ENCODE results near the gene MYZAP. TPM values are rescaled to one million over a fixed set of nuclear protein-coding genes. Genes with fewer than 3 reads are reported as not detected.

MYZAP gene
- total and polyA plus RNA-seq, 4 donors = 0.50 to 1.8 (median 0.99) TPM

GRCh38 chr15:57706405-57707209 is 114.9 kb downstream of the MYZAP start, which contains the start of gene POLR2M (continued):
- peak; percentile 72 for TF ChIP-seq REST (IDR thresholded peaks at IDR 0.05)

GRCh38 chr15:57708047-57708446 is 116.3 kb downstream of the MYZAP start:
- TF ChIP-seq YY1 (IDR thresholded peaks at IDR 0.05) (no peak), SP1 (IDR thresholded peaks at IDR 0.05) (no peak), FOXA2 (IDR thresholded peaks at IDR 0.05) (no peak), ZBTB33 (IDR thresholded peaks at IDR 0.05) (no peak), TAF1 (conservative IDR thresholded peaks at IDR 0.05) (no peak), CTCF (IDR thresholded peaks at IDR 0.05; ENCODE audit: low read depth, low read length, missing input control) (no peak), EGR1 (IDR thresholded peaks at IDR 0.05; ENCODE audit: low read depth in 2 of 2) (no peak), GABPA (IDR thresholded peaks at IDR 0.05 in 1 of 2, conservative IDR thresholded peaks at IDR 0.05 in 1 of 2) (no peak), FOXA1 (IDR thresholded peaks at IDR 0.05) (no peak), JUND (IDR thresholded peaks at IDR 0.05) (no peak), REST (IDR thresholded peaks at IDR 0.05) (no peak), NR2F2 (IDR thresholded peaks at IDR 0.05) (no peak), MAX (IDR thresholded peaks at IDR 0.05) (no peak), RAD21 (IDR thresholded peaks at IDR 0.05) (no peak), HNF4G (IDR thresholded peaks at IDR 0.05) (no peak), RXRA (IDR thresholded peaks at IDR 0.05) (no peak)
- TF ChIP-seq, protein P1, sequence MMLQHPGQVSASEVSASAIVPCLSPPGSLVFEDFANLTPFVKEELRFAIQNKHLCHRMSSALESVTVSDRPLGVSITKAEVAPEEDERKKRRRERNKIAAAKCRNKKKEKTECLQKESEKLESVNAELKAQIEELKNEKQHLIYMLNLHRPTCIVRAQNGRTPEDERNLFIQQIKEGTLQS (IDR thresholded peaks at IDR 0.05) = no peak
- Histone ChIP-seq H3K27me3 (ENCODE audit: control insufficient read depth in 4 of 4, insufficient read depth in 4 of 4, low read length in 3 of 4) (no peaks in the 10 kb centered on the region), H3K9me3 (ENCODE audit: control insufficient read depth in 4 of 4, low read length in 3 of 4) (no peaks in the 10 kb centered on the region), H3K4me3 (ENCODE audit: low read depth in 1 of 3, low read length in 3 of 3) (peak overlapping the region in 2 of 3 donors; percentile 66 to 99), H3K36me3 (ENCODE audit: control insufficient read depth in 4 of 4, insufficient read depth in 3 of 4, low read depth in 1 of 4, low read length in 3 of 4) (peaks cover 7 to 33% (median 23%) of the 10 kb centered on the region in 4 donors), H3K27ac (ENCODE audit: low read depth in 1 of 2, low read length in 2 of 2) (no peak overlapping the region), H3K4me1 (ENCODE audit: control insufficient read depth in 4 of 4, insufficient read depth in 4 of 4, low read length in 3 of 4) (peaks cover 0 to 14% (median 8%) of the 10 kb centered on the region in 4 donors), H3K9ac (ENCODE audit: low read depth in 1 of 2, low read length in 2 of 2) (peak overlapping the region in 1 of 2 donors; percentile 93)
- no peak for DNase-seq (ENCODE audit: low spot score)
- WGBS = 75% methylated on average over 4 of the region's 4 CpGs

Measured in liver (tissue), 9 donors.